ENCODE measurements around the gene NLGN2.

The NLGN2 gene

DNA sequence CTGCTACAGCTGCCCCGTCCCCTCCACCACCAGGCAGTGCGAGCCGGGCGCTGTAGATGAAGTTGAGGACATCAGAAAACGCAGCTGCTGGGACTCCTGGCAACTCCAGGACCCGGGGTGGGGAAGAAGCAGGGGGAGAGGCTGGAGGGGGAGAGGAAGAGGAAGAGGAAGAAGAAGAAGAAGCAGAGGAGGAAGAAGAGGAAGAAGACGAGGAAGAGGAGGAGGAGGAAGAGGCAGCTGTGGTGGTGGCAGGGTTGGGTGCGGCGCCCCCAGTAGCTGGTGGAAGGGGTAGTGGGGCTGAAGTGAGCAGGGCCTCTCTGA lies 58.6 kb downstream of the NLGN2 start:
- DNase-seq (ENCODE audit: low read depth): no peak

- DNase-seq (ENCODE audit: low read depth): no peak
Measured at GRCh38 chr17:7466639-7467341, 59.1 kb downstream of the NLGN2 start.

DNA sequence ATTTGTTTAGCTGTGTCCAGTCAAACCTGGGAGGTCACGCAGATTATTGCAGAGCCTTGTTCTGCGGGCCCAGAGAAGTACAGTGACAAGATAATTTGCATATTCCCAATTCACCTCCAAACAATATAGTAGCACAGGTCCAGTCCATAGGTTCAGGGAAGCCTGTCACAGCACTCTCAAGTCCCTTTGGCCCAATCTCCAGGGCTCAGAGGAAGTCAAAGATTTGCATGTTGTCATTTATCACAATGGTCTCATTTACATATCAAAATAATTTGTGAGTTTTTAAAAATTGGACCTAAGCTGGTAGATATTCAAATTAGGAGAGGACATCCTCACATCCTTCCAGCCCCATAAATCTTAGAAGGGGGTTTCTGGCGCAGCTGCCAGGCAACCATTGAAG lies 59.9 kb downstream of the NLGN2 start:
- DNase-seq (ENCODE audit: low read depth): no peak

- DNase-seq (ENCODE audit: low read depth): no peak
Measured at GRCh38 chr17:7468290-7468689, 60.6 kb downstream of the NLGN2 start.

DNA sequence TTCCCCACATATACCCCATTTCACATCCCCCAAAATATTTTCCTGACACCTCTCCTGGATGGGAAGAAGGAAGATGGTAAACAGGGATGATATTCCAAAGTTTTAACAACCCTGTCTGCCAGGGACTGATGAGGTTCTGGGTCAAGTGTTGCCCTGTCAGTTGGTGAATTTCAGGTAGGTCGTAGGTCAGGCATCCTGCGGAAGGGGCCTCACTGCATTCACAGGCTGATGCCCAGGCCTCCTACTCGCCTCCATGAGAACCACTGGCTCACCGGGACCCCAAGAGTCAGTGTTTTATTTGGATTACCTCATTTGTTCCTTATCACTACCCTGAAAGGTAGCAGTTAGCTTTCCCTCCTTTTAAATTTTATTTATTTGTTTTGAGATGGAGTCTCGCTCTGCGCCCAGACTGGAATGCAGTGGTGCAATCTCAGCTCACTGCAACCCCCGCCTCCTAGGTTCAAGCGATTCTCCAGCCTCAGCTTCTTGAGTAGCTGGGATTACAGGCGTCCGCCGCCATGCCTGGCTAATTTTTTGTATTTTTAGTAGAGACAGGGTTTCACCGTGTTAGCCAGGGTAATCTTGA lies 61.3 kb downstream of the NLGN2 start:
- no peak for DNase-seq (ENCODE audit: low read depth)
